OCI-LY1 (cell line): ENCODE measurements around the gene ITSN2.

Source experiments
- H2AFZ ChIP-seq: fragments of 200-600 bp; sonication (generic), shearing (Covaris generic); 2 replicates; pipeline ENCODE4 v1.6.0; 2014; ENCODE audit warnings: antibody characterized with exemption, mild to moderate bottlenecking, low read length
- H3F3A ChIP-seq: fragments of 200-600 bp; sonication (generic), shearing (Covaris generic); 2 replicates; pipeline ENCODE4 v1.6.0; 2014; ENCODE audit warnings: mild to moderate bottlenecking, antibody characterized with exemption, low read length, moderate library complexity; ENCODE audit not compliant: insufficient read depth
- H3K27ac ChIP-seq: fragments of 200-600 bp; sonication (generic); 2 replicates; pipeline ENCODE4 v1.5.1; 2014; ENCODE audit warnings: low read length, mixed run types, mild to moderate bottlenecking, low read depth; ENCODE audit not compliant: poor library complexity, severe bottlenecking
- H3K27me3 ChIP-seq: fragments of 200-600 bp; sonication (generic); 2 replicates; pipeline ENCODE4 v1.6.0; 2014; ENCODE audit warnings: antibody characterized with exemption, mild to moderate bottlenecking, low read length, moderate library complexity; ENCODE audit not compliant: insufficient read depth
- H3K36me3 ChIP-seq: fragments of 200-600 bp; sonication (generic); 2 replicates; pipeline ENCODE4 v1.6.1; 2014; ENCODE audit warnings: mild to moderate bottlenecking, antibody characterized with exemption, low read length, moderate library complexity, mixed read lengths; ENCODE audit not compliant: insufficient read depth
- H3K4me1 ChIP-seq: fragments of 200-600 bp; sonication (generic); 2 replicates; pipeline ENCODE4 v1.5.1; 2014; ENCODE audit warnings: mild to moderate bottlenecking, low read length, moderate library complexity; ENCODE audit not compliant: insufficient read depth, severe bottlenecking
- H3K4me2 ChIP-seq: fragments of 200-600 bp; sonication (generic), shearing (Covaris generic); 2 replicates; pipeline ENCODE4 v1.6.1; 2014; ENCODE audit warnings: low read length
- H3K4me3 ChIP-seq: fragments of 200-600 bp; sonication (generic); 2 replicates; pipeline ENCODE4 v1.5.1; 2014; ENCODE audit warnings: low read length, low read depth, mild to moderate bottlenecking, mixed read lengths; ENCODE audit not compliant: poor library complexity, severe bottlenecking
- H3K79me2 ChIP-seq: fragments of 200-600 bp; shearing (Covaris generic); 2 replicates; pipeline ENCODE4 v1.6.1; 2016; ENCODE audit warnings: mixed run types, low read length, mixed read lengths; ENCODE audit not compliant: insufficient read depth
- H3K9ac ChIP-seq: fragments of 200-600 bp; sonication (generic), shearing (Covaris generic); 2 replicates; pipeline ENCODE4 v1.6.1; 2014; ENCODE audit warnings: mild to moderate bottlenecking, low read length, mixed read lengths
- H3K9me2 ChIP-seq: fragments of 200-600 bp; sonication (generic), shearing (Covaris generic); 2 replicates; pipeline ENCODE4 v1.6.1; 2014; ENCODE audit warnings: low read depth, mild to moderate bottlenecking, low read length, mixed read lengths
- H3K9me3 ChIP-seq: fragments of 200-600 bp; shearing (Covaris generic); 2 replicates; pipeline ENCODE4 v1.6.1; 2014; ENCODE audit warnings: low read length, mixed read lengths
- H4K20me1 ChIP-seq: fragments of 200-600 bp; sonication (generic), shearing (Covaris generic); 2 replicates; pipeline ENCODE4 v1.6.0; 2016; ENCODE audit warnings: mild to moderate bottlenecking, low read length; ENCODE audit not compliant: insufficient read depth
- CTCF ChIP-seq: fragments of 200-600 bp; sonication (generic), shearing (Covaris generic); IDR thresholded peaks from 2 replicates; pipeline ENCODE4 v1.5.1; 2017; ENCODE audit warnings: mild to moderate bottlenecking, antibody characterized with exemption, low read length, moderate library complexity, mixed read lengths
- EZH2 ChIP-seq: fragments of 200-600 bp; sonication (generic), shearing (Covaris generic); IDR thresholded peaks from 2 replicates; pipeline ENCODE4 v1.8.0; 2017; ENCODE audit warnings: borderline replicate concordance, mixed run types, mild to moderate bottlenecking, antibody characterized with exemption, low read length, moderate library complexity, mixed read lengths

The ITSN2 gene

GRCh38 chr2:24258718-24259117, 101.6 kb downstream of the ITSN2 start:
- H3K36me3 ChIP-seq: peaks cover 72% of the 10 kb centered on the region
- no peak overlapping the region for H3K27ac ChIP-seq
- H3K27me3 ChIP-seq: no peaks in the 10 kb centered on the region
- H3K9me2 ChIP-seq: no peaks in the 10 kb centered on the region
- H3K4me2 ChIP-seq: no peak overlapping the region
- no peak overlapping the region for H3K4me3 ChIP-seq
- H3K9me3 ChIP-seq: no peaks in the 10 kb centered on the region
- no peaks in the 10 kb centered on the region for H4K20me1 ChIP-seq
- no peaks in the 10 kb centered on the region for H3K4me1 ChIP-seq
- H3F3A ChIP-seq: no peaks in the 10 kb centered on the region
- H2AFZ ChIP-seq: no peak overlapping the region
- H3K79me2 ChIP-seq: no peaks in the 10 kb centered on the region
- TF ChIP-seq EZH2 (no peak), CTCF (no peak)
- no peak overlapping the region for H3K9ac ChIP-seq

GRCh38 chr2:24253303-24253919, 106.9 kb downstream of the ITSN2 start:
- Histone ChIP-seq H4K20me1 (no peaks in the 10 kb centered on the region), H3K36me3 (peaks cover 78% of the 10 kb centered on the region; the same call in 1 of the 2 replicates), H3K4me2 (no peak overlapping the region), H3K79me2 (no peaks in the 10 kb centered on the region), H3K9me2 (no peaks in the 10 kb centered on the region), H2AFZ (no peak overlapping the region), H3K9ac (no peak overlapping the region), H3K4me3 (no peak overlapping the region), H3K27ac (no peak overlapping the region), H3K4me1 (no peaks in the 10 kb centered on the region), H3K27me3 (no peaks in the 10 kb centered on the region), H3K9me3 (no peaks in the 10 kb centered on the region), H3F3A (no peaks in the 10 kb centered on the region)
- TF ChIP-seq EZH2 (no peak), CTCF (no peak)

- no peak overlapping the region for H3K4me3 ChIP-seq
- no peak overlapping the region for H3K27ac ChIP-seq
- H3K4me1 ChIP-seq: no peaks in the 10 kb centered on the region
- no peaks in the 10 kb centered on the region for H3F3A ChIP-seq
- no peaks in the 10 kb centered on the region for H3K79me2 ChIP-seq
- no peaks in the 10 kb centered on the region for H4K20me1 ChIP-seq
- H3K9ac ChIP-seq: no peak overlapping the region
- no peaks in the 10 kb centered on the region for H3K27me3 ChIP-seq
- TF ChIP-seq EZH2 (no peak), CTCF (no peak)
- H3K9me3 ChIP-seq: no peaks in the 10 kb centered on the region
- peaks cover 91% of the 10 kb centered on the region for H3K36me3 ChIP-seq
- no peak overlapping the region for H2AFZ ChIP-seq
- no peak overlapping the region for H3K4me2 ChIP-seq
- no peaks in the 10 kb centered on the region for H3K9me2 ChIP-seq
Observed at GRCh38 chr2:24247592-24247991, 112.7 kb downstream of the ITSN2 start.
